ENCODE results near the gene NUDC.

DNA sequence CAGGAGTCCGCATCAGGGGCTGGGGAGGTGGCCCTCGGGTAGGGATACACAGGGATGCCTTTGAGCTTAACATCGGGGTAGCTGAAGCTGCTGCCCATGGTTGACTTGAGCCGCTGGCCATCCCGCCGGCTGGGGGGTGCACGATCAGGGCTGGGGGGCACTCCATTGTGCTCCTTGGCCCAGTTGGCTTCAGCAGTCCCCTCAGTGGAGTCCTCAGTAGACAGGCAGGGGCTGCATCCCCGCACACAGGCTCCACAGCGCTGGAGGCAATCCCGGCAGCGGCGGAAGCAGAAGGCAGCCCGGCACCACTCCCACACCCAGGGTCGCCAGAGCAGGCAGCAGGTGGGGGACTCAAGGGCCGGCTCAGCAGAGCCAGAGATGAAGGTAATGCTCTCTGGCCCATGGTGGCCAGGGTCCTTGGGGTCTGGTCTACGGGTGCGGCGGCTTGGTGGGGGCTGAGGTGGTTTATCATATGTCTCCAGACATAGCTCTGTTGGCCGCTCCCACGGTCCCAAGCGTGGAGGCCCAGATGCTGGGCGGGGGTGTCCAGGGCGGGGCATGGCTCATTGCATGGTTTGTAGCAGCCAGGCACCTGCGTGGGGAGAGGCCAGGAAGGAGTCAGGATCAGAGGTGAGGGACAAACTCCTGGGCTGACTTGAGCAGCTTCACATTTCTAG, 30.4 kb downstream of the NUDC start:
- TF ChIP-seq ZNF211 (tag by site-specific recombination; IDR thresholded peaks at IDR 0.05; ENCODE audit: low read depth) (no peak), BCL11B (tag by site-specific recombination; IDR thresholded peaks at IDR 0.05; ENCODE audit: low read depth) (no peak), ZNF558 (tag by site-specific recombination; IDR thresholded peaks at IDR 0.05) (no peak), CTCF (tag by site-specific recombination; IDR thresholded peaks at IDR 0.05) (no peak), ZNF146 (tag by site-specific recombination; IDR thresholded peaks at IDR 0.05) (no peak), ZSCAN18 (tag by site-specific recombination; IDR thresholded peaks at IDR 0.05) (no peak), KLF9 (tag by site-specific recombination; IDR thresholded peaks at IDR 0.05; ENCODE audit: low read depth) (no peak), ZNF529 (tag by site-specific recombination; IDR thresholded peaks at IDR 0.05; ENCODE audit: insufficient replicate concordance) (no peak), ZNF174 (tag by site-specific recombination; IDR thresholded peaks at IDR 0.05) (no peak), SP2 (tag by site-specific recombination; IDR thresholded peaks at IDR 0.05) (no peak), ZNF660 (tag by site-specific recombination; IDR thresholded peaks at IDR 0.05) (no peak), ZBTB48 (tag by site-specific recombination; IDR thresholded peaks at IDR 0.05) (no peak)
- TF ChIP-seq, protein P1, sequence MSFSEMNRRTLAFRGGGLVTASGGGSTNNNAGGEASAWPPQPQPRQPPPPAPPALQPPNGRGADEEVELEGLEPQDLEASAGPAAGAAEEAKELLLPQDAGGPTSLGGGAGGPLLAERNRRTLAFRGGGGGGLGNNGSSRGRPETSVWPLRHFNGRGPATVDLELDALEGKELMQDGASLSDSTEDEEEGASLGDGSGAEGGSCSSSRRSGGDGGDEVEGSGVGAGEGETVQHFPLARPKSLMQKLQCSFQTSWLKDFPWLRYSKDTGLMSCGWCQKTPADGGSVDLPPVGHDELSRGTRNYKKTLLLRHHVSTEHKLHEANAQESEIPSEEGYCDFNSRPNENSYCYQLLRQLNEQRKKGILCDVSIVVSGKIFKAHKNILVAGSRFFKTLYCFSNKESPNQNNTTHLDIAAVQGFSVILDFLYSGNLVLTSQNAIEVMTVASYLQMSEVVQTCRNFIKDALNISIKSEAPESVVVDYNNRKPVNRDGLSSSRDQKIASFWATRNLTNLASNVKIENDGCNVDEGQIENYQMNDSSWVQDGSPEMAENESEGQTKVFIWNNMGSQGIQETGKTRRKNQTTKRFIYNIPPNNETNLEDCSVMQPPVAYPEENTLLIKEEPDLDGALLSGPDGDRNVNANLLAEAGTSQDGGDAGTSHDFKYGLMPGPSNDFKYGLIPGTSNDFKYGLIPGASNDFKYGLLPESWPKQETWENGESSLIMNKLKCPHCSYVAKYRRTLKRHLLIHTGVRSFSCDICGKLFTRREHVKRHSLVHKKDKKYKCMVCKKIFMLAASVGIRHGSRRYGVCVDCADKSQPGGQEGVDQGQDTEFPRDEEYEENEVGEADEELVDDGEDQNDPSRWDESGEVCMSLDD (tag by site-specific recombination; IDR thresholded peaks at IDR 0.05), result no peak
